Hepatocyte (in vitro differentiated cells): ENCODE results near the gene ATP2B3. TPM values are rescaled to one million over a fixed set of nuclear protein-coding genes. Genes with fewer than 3 reads are reported as not detected.

Source experiments
- DNase-seq: peaks from one replicate; pipeline ENCODE4 v3.0.0-alpha.2; 2016; ENCODE audit warnings: low spot score
- H2AFZ ChIP-seq: fragments of 200-600 bp; sonication (generic); 2 replicates; pipeline ENCODE4 v1.6.0; 2016; ENCODE audit warnings: antibody characterized with exemption, mild to moderate bottlenecking
- H3K27ac ChIP-seq: fragments of 200-600 bp; sonication (generic); 2 replicates; pipeline ENCODE4 v1.5.1; 2016; ENCODE audit warnings: mild to moderate bottlenecking
- H3K27me3 ChIP-seq: fragments of 200-600 bp; sonication (generic); 2 replicates; pipeline ENCODE4 v1.6.1; 2016
- H3K36me3 ChIP-seq: fragments of 200-600 bp; sonication (generic); replicated peaks from 2 replicates; pipeline ENCODE4 v1.5.1; 2016; ENCODE audit warnings: low read depth; ENCODE audit not compliant: insufficient read depth
- H3K4me1 ChIP-seq: fragments of 200-600 bp; sonication (generic); 2 replicates; pipeline ENCODE4 v1.5.1; 2016; ENCODE audit warnings: mild to moderate bottlenecking, moderate library complexity; ENCODE audit not compliant: insufficient read depth
- H3K4me2 ChIP-seq: fragments of 200-600 bp; sonication (generic); 2 replicates; pipeline ENCODE4 v1.6.0; 2016
- H3K4me3 ChIP-seq: fragments of 200-600 bp; sonication (generic); 2 replicates; pipeline ENCODE4 v1.5.1; 2016; ENCODE audit warnings: mild to moderate bottlenecking
- H3K79me2 ChIP-seq: fragments of 200-600 bp; sonication (generic); 2 replicates; pipeline ENCODE4 v1.6.0; 2017; ENCODE audit warnings: mild to moderate bottlenecking
- H3K9me2 ChIP-seq: fragments of 200-600 bp; sonication (generic); replicated peaks from 2 replicates; pipeline ENCODE4 v1.6.0; 2017; ENCODE audit warnings: mild to moderate bottlenecking; ENCODE audit not compliant: insufficient read depth
- H3K9me3 ChIP-seq: fragments of 200-600 bp; sonication (generic); 2 replicates; pipeline ENCODE4 v1.5.1; 2016; ENCODE audit warnings: low read depth, mild to moderate bottlenecking
- H4K20me1 ChIP-seq: fragments of 200-600 bp; sonication (generic); 2 replicates; pipeline ENCODE4 v1.6.0; 2016; ENCODE audit warnings: mild to moderate bottlenecking; ENCODE audit not compliant: insufficient read depth, poor library complexity, severe bottlenecking
- CTCF ChIP-seq: fragments of 200-600 bp; sonication (generic); IDR thresholded peaks from 2 replicates; pipeline ENCODE4 v1.5.1; 2016; ENCODE audit warnings: antibody characterized with exemption, mild to moderate bottlenecking; ENCODE audit not compliant: poor library complexity
- EZH2 ChIP-seq: fragments of 200-600 bp; sonication (generic); IDR thresholded peaks from 2 replicates; pipeline ENCODE4 v1.6.1; 2016; ENCODE audit warnings: antibody characterized with exemption, mild to moderate bottlenecking, borderline replicate concordance
- EZH2phosphoT487 ChIP-seq: fragments of 200-600 bp; sonication (generic); IDR thresholded peaks from one replicate; pipeline ENCODE4 v1.6.1; 2018; ENCODE audit warnings: antibody characterized with exemption, mild to moderate bottlenecking, low read depth, moderate library complexity; ENCODE audit not compliant: unreplicated experiment, severe bottlenecking
- WGBS: methylation state at CpG from one replicate; pipeline ENCODE4 v1.1.6; 2016; ENCODE audit warnings: low lambda C conversion rate; ENCODE audit errors: missing lambda C conversion rate; 5-methylcytosine and 5-hydroxymethylcytosine counted together
- polyA plus RNA-seq: library from polyadenylated mRNA; unstranded; fragments of >200 nt; fragmentation: Nextera tagmentation; extraction: Ambion mirVana; gene quantifications from 2 replicates; pipeline ENCODE4 v1.2.1, GENCODE V29; 2016
- total RNA-seq: library from RNA; depleted of rRNA; stranded (reverse); fragments of >200 nt; gene quantifications from 2 replicates; pipeline ENCODE4 v1.2.3, GENCODE V29; 2014

ATP2B3 gene
- total and polyA plus RNA-seq, 2 experiments from 2014 or later, result 0.07 TPM; not detected in 1

- Histone ChIP-seq H3K27ac (no peak overlapping the region), H3K9me3 (no peaks in the 10 kb centered on the region), H2AFZ (no peak overlapping the region), H3K9me2 (no peaks in the 10 kb centered on the region), H4K20me1 (no peaks in the 10 kb centered on the region), H3K79me2 (no peaks in the 10 kb centered on the region), H3K27me3 (no peaks in the 10 kb centered on the region), H3K4me1 (peaks cover 8% of the 10 kb centered on the region), H3K36me3 (no peaks in the 10 kb centered on the region), H3K4me2 (peak overlapping the region; percentile 76), H3K4me3 (no peak overlapping the region)
- TF ChIP-seq CTCF (no peak), EZH2 (no peak), EZH2phosphoT487 (no peak)
- DNase-seq, result no peak
- 70% methylated on average over 8 of the region's 8 CpGs for WGBS
These were observed 20.9 kb upstream of the ATP2B3 start for GRCh38 chrX:153496590-153496959.

GRCh38 chrX:153498453-153498852, 19.0 kb upstream of the ATP2B3 start:
- Histone ChIP-seq H3K4me2 (no peak overlapping the region), H3K9me2 (no peaks in the 10 kb centered on the region), H3K4me3 (no peak overlapping the region), H3K4me1 (peaks cover 3% of the 10 kb centered on the region), H3K79me2 (no peaks in the 10 kb centered on the region), H3K27ac (no peak overlapping the region), H3K27me3 (no peaks in the 10 kb centered on the region), H3K9me3 (no peaks in the 10 kb centered on the region), H2AFZ (no peak overlapping the region), H4K20me1 (no peaks in the 10 kb centered on the region), H3K36me3 (no peaks in the 10 kb centered on the region)
- 85% methylated on average over 3 of the region's 7 CpGs for WGBS
- TF ChIP-seq CTCF, result no peak
- TF ChIP-seq EZH2phosphoT487, result no peak
- TF ChIP-seq EZH2, result no peak
- no peak for DNase-seq

GRCh38 chrX:153499341-153499740, 18.1 kb upstream of the ATP2B3 start:
- H3K4me3 ChIP-seq, result no peak overlapping the region
- no peak for TF ChIP-seq CTCF
- no peak for TF ChIP-seq EZH2
- TF ChIP-seq EZH2phosphoT487, result no peak
- H3K79me2 ChIP-seq, result no peaks in the 10 kb centered on the region
- no peaks in the 10 kb centered on the region for H3K27me3 ChIP-seq
- H3K27ac ChIP-seq, result no peak overlapping the region
- no peak overlapping the region for H2AFZ ChIP-seq
- 78% methylated on average over 15 of the region's 15 CpGs for WGBS
- no peaks in the 10 kb centered on the region for H3K4me1 ChIP-seq
- H3K4me2 ChIP-seq, result no peak overlapping the region
- H3K9me3 ChIP-seq, result no peaks in the 10 kb centered on the region
- H3K9me2 ChIP-seq, result no peaks in the 10 kb centered on the region
- DNase-seq, result no peak
- no peaks in the 10 kb centered on the region for H4K20me1 ChIP-seq
- no peaks in the 10 kb centered on the region for H3K36me3 ChIP-seq

- TF ChIP-seq EZH2 (no peak), CTCF (no peak), EZH2phosphoT487 (no peak)
- H3K79me2 ChIP-seq, result no peaks in the 10 kb centered on the region
- H4K20me1 ChIP-seq, result no peaks in the 10 kb centered on the region
- H3K4me2 ChIP-seq, result no peak overlapping the region
- no peaks in the 10 kb centered on the region for H3K9me2 ChIP-seq
- no peaks in the 10 kb centered on the region for H3K4me1 ChIP-seq
- H3K9me3 ChIP-seq, result no peaks in the 10 kb centered on the region
- H3K27ac ChIP-seq, result no peak overlapping the region
- no peaks in the 10 kb centered on the region for H3K27me3 ChIP-seq
- DNase-seq, result no peak
- no peak overlapping the region for H3K4me3 ChIP-seq
- H2AFZ ChIP-seq, result no peak overlapping the region
- 89% methylated on average over 16 of the region's 17 CpGs for WGBS
- no peaks in the 10 kb centered on the region for H3K36me3 ChIP-seq
These were observed 17.6 kb upstream of the ATP2B3 start for GRCh38 chrX:153499876-153500275.
